IMR-90 (cell line): ENCODE results near the gene FAM20C.

Source experiments
- CEBPB ChIP-seq: IDR thresholded peaks from 2 replicates; pipeline ENCODE4 v1.6.1; 2012; ENCODE audit warnings: low read depth, low read length, improper control_type of control experiment
- CHD1 ChIP-seq: IDR thresholded peaks from 2 replicates; pipeline ENCODE4 v1.6.1; 2012; ENCODE audit warnings: low read depth, low read length, improper control_type of control experiment
- FOS ChIP-seq: fragments of 150-350 bp; IDR thresholded peaks from 2 replicates; pipeline ENCODE4 v1.6.1; 2016; ENCODE audit warnings: low read depth, low read length
- MAFK ChIP-seq: IDR thresholded peaks from 2 replicates; pipeline ENCODE4 v1.6.1; 2012; ENCODE audit warnings: low read depth, low read length, improper control_type of control experiment
- POLR2A ChIP-seq: IDR thresholded peaks from 2 replicates; pipeline ENCODE4 v1.6.1; 2012; ENCODE audit warnings: mild to moderate bottlenecking, low read depth, low read length
- RCOR1 ChIP-seq: IDR thresholded peaks from 2 replicates; pipeline ENCODE4 v1.6.1; 2012; ENCODE audit warnings: mild to moderate bottlenecking, low read length, improper control_type of control experiment; ENCODE audit not compliant: insufficient replicate concordance
- SMC3 ChIP-seq: fragments of 150-350 bp; IDR thresholded peaks from 2 replicates; pipeline ENCODE4 v1.6.1; 2016; ENCODE audit warnings: low read depth, mild to moderate bottlenecking, antibody characterized with exemption, low read length, moderate library complexity
- TF ChIP-seq, protein P1 (sequence below): conservative IDR thresholded peaks from 2 replicates; pipeline ENCODE4 v1.5.1; 2012; ENCODE audit warnings: mild to moderate bottlenecking, low read depth, low read length, improper control_type of control experiment
- TF ChIP-seq, protein P2 (sequence below): fragments of 150-350 bp; IDR thresholded peaks from 2 replicates; pipeline ENCODE4 v1.6.1; 2017; ENCODE audit warnings: mild to moderate bottlenecking, antibody characterized with exemption, low read length, low read depth
- TF ChIP-seq, protein P3 (sequence below): fragments of 150-350 bp; IDR thresholded peaks from 2 replicates; pipeline ENCODE4 v1.6.1; 2016; ENCODE audit warnings: low read depth, mild to moderate bottlenecking, low read length, moderate library complexity, borderline replicate concordance

- TF ChIP-seq, protein P1, sequence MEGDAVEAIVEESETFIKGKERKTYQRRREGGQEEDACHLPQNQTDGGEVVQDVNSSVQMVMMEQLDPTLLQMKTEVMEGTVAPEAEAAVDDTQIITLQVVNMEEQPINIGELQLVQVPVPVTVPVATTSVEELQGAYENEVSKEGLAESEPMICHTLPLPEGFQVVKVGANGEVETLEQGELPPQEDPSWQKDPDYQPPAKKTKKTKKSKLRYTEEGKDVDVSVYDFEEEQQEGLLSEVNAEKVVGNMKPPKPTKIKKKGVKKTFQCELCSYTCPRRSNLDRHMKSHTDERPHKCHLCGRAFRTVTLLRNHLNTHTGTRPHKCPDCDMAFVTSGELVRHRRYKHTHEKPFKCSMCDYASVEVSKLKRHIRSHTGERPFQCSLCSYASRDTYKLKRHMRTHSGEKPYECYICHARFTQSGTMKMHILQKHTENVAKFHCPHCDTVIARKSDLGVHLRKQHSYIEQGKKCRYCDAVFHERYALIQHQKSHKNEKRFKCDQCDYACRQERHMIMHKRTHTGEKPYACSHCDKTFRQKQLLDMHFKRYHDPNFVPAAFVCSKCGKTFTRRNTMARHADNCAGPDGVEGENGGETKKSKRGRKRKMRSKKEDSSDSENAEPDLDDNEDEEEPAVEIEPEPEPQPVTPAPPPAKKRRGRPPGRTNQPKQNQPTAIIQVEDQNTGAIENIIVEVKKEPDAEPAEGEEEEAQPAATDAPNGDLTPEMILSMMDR, result no peak
- TF ChIP-seq FOS (no peak), CHD1 (no peak), MAFK (no peak), CEBPB (no peak), SMC3 (no peak), POLR2A (no peak), RCOR1 (no peak)
- TF ChIP-seq, protein P2, sequence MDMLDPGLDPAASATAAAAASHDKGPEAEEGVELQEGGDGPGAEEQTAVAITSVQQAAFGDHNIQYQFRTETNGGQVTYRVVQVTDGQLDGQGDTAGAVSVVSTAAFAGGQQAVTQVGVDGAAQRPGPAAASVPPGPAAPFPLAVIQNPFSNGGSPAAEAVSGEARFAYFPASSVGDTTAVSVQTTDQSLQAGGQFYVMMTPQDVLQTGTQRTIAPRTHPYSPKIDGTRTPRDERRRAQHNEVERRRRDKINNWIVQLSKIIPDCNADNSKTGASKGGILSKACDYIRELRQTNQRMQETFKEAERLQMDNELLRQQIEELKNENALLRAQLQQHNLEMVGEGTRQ, result no peak
- TF ChIP-seq, protein P3, sequence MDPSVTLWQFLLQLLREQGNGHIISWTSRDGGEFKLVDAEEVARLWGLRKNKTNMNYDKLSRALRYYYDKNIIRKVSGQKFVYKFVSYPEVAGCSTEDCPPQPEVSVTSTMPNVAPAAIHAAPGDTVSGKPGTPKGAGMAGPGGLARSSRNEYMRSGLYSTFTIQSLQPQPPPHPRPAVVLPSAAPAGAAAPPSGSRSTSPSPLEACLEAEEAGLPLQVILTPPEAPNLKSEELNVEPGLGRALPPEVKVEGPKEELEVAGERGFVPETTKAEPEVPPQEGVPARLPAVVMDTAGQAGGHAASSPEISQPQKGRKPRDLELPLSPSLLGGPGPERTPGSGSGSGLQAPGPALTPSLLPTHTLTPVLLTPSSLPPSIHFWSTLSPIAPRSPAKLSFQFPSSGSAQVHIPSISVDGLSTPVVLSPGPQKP, result no peak
Measured at GRCh38 chr7:250523-250922, 58.2 kb downstream of the FAM20C start.
